HL-60 (cell line): ENCODE data around the gene TREH.

Experiments used
- GABPA ChIP-seq: IDR thresholded peaks from 2 replicates; pipeline ENCODE4 v1.6.1; 2012; ENCODE audit warnings: low read depth
- POLR2AphosphoS5 ChIP-seq: IDR thresholded peaks from 2 replicates; pipeline ENCODE4 v1.6.1; 2012; ENCODE audit warnings: low read depth
- SPI1 ChIP-seq: IDR thresholded peaks from 2 replicates; pipeline ENCODE4 v1.6.1; 2012; ENCODE audit warnings: low read depth, mild to moderate bottlenecking, borderline replicate concordance
- TF ChIP-seq, protein P1 (sequence below): IDR thresholded peaks from one replicate; pipeline ENCODE4 v1.5.1; 2011; ENCODE audit warnings: low read length, control low read depth, inconsistent platforms; ENCODE audit not compliant: insufficient read depth
- TF ChIP-seq, protein P2 (sequence below): IDR thresholded peaks from 2 replicates; pipeline ENCODE4 v1.6.1; 2012; ENCODE audit warnings: low read depth; ENCODE audit not compliant: insufficient replicate concordance

DNA sequence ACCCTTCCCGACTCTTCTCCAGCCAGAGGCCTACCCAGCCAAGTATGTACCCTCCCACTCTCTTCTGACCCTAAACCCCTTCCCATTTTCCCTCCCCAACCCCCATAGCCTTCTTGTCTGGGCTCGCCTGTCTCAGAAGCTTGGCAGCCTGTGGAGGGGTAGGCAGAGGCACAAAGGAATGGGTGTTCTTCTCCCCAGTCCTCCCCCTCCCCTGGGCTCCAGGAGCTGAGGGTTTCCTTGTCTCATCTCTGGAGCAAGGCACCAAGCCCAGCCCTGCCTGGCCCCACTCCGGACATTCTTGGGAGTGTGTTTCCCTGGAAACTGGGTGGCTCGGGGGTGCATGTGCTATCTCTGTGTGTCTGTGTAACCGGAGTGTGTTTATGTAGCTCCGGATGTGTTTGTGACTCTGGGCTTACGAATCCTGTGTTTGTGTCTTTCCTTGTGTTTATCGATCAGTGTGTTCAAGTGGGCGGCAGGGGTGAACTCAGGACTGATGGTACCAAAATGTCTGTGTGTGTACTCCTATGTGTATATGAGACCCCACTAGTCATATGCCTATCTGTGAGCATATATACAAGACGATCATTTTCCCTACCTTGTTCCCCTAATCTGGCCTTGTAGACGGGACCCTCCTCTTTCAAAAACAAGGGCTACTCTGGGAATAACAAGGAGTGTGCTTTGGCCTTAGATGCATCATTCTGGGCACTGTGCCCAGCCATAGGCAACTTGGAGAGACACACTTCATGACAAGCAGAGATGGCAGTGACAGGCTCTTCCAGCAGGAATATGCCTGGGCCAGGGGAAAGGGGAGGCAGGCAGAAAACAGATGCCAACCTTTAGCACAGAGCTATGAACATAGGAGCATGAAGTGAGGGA is 61.1 kb downstream of the TREH start:
- TF ChIP-seq, protein P1, sequence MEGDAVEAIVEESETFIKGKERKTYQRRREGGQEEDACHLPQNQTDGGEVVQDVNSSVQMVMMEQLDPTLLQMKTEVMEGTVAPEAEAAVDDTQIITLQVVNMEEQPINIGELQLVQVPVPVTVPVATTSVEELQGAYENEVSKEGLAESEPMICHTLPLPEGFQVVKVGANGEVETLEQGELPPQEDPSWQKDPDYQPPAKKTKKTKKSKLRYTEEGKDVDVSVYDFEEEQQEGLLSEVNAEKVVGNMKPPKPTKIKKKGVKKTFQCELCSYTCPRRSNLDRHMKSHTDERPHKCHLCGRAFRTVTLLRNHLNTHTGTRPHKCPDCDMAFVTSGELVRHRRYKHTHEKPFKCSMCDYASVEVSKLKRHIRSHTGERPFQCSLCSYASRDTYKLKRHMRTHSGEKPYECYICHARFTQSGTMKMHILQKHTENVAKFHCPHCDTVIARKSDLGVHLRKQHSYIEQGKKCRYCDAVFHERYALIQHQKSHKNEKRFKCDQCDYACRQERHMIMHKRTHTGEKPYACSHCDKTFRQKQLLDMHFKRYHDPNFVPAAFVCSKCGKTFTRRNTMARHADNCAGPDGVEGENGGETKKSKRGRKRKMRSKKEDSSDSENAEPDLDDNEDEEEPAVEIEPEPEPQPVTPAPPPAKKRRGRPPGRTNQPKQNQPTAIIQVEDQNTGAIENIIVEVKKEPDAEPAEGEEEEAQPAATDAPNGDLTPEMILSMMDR = no peak
- TF ChIP-seq GABPA (no peak), POLR2AphosphoS5 (no peak), SPI1 (no peak)
- TF ChIP-seq, protein P2, sequence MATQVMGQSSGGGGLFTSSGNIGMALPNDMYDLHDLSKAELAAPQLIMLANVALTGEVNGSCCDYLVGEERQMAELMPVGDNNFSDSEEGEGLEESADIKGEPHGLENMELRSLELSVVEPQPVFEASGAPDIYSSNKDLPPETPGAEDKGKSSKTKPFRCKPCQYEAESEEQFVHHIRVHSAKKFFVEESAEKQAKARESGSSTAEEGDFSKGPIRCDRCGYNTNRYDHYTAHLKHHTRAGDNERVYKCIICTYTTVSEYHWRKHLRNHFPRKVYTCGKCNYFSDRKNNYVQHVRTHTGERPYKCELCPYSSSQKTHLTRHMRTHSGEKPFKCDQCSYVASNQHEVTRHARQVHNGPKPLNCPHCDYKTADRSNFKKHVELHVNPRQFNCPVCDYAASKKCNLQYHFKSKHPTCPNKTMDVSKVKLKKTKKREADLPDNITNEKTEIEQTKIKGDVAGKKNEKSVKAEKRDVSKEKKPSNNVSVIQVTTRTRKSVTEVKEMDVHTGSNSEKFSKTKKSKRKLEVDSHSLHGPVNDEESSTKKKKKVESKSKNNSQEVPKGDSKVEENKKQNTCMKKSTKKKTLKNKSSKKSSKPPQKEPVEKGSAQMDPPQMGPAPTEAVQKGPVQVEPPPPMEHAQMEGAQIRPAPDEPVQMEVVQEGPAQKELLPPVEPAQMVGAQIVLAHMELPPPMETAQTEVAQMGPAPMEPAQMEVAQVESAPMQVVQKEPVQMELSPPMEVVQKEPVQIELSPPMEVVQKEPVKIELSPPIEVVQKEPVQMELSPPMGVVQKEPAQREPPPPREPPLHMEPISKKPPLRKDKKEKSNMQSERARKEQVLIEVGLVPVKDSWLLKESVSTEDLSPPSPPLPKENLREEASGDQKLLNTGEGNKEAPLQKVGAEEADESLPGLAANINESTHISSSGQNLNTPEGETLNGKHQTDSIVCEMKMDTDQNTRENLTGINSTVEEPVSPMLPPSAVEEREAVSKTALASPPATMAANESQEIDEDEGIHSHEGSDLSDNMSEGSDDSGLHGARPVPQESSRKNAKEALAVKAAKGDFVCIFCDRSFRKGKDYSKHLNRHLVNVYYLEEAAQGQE = no peak
